Muscle of leg (tissue), 11 donors: ENCODE data around the gene KRT72. TPM values are rescaled to one million over a fixed set of nuclear protein-coding genes. Genes with fewer than 3 reads are reported as not detected.

Experiments used
- DNase-seq: peaks from one replicate; pipeline ENCODE4 v3.0.0; 2013
- H3K27ac ChIP-seq: one replicate; pipeline ENCODE4 v1.5.1; 2013; ENCODE audit warnings: mild to moderate bottlenecking, low read length, control low read depth
- H3K27me3 ChIP-seq: one replicate; pipeline ENCODE4 v1.6.1; 2013; ENCODE audit warnings: low read length; ENCODE audit not compliant: control insufficient read depth, insufficient read depth
- H3K36me3 ChIP-seq: one replicate; pipeline ENCODE4 v1.6.1; 2013; ENCODE audit warnings: low read length; ENCODE audit not compliant: control insufficient read depth, insufficient read depth
- H3K4me1 ChIP-seq: one replicate; pipeline ENCODE4 v1.6.1; 2013; ENCODE audit warnings: low read length; ENCODE audit not compliant: control insufficient read depth, insufficient read depth
- H3K4me3 ChIP-seq: one replicate; pipeline ENCODE4 v1.5.1; 2013; ENCODE audit warnings: low read length, control low read depth
- H3K9me3 ChIP-seq: replicated peaks from 2 replicates; pipeline ENCODE4 v1.6.1; 2013; ENCODE audit warnings: low read depth, low read length; ENCODE audit not compliant: control insufficient read depth
- WGBS: methylation state at CpG from one replicate; pipeline ENCODE4 v1.1.5; 2013; ENCODE audit warnings: missing lambda C conversion rate; ENCODE audit not compliant: insufficient coverage; 5-methylcytosine and 5-hydroxymethylcytosine counted together
- polyA plus RNA-seq, 8 donors: library from polyadenylated mRNA; unstranded; fragments of 120-200 nt; gene quantifications; one replicate each; pipeline versions ENCODE4 v1.2.1 to v1.2.3, GENCODE V29; 2013; ENCODE audit warnings: inconsistent platforms in 1 of 8, low replicate concordance in 1 of 8; ENCODE audit not compliant: insufficient read length in 8 of 8, insufficient read depth in 1 of 8
- total RNA-seq: library from RNA; stranded (reverse); fragments of 120-200 nt; gene quantifications from one replicate; pipeline ENCODE4 v1.2.4, GENCODE V29; 2013

The KRT72 gene
- total and polyA plus RNA-seq, 9 donors: not detected

- Histone ChIP-seq H3K27ac (no peak overlapping the region), H3K27me3 (peaks cover 15% of the 10 kb centered on the region), H3K4me1 (no peaks in the 10 kb centered on the region), H3K9me3 (no peaks in the 10 kb centered on the region), H3K4me3 (no peak overlapping the region), H3K36me3 (no peaks in the 10 kb centered on the region)
- 62% methylated on average over 4 of the region's 10 CpGs for WGBS
- DNase-seq: no peak
These were observed 42.2 kb upstream of the KRT72 start for GRCh38 chr12:52643233-52644077.

GRCh38 chr12:52641468-52641867 is 40.2 kb upstream of the KRT72 start:
- no peak for DNase-seq
- H3K27me3 ChIP-seq: peaks cover 15% of the 10 kb centered on the region
- H3K4me1 ChIP-seq: no peaks in the 10 kb centered on the region
- no peak overlapping the region for H3K27ac ChIP-seq
- H3K9me3 ChIP-seq: no peaks in the 10 kb centered on the region
- WGBS: 83% methylated on average over 3 of the region's 4 CpGs
- H3K4me3 ChIP-seq: no peak overlapping the region
- no peaks in the 10 kb centered on the region for H3K36me3 ChIP-seq

- no peaks in the 10 kb centered on the region for H3K9me3 ChIP-seq
- H3K27ac ChIP-seq: no peak overlapping the region
- no peak overlapping the region for H3K4me3 ChIP-seq
- H3K27me3 ChIP-seq: peaks cover 6% of the 10 kb centered on the region
- WGBS: 35% methylated on average over 3 of the region's 4 CpGs
- no peak for DNase-seq
- H3K4me1 ChIP-seq: no peaks in the 10 kb centered on the region
- no peaks in the 10 kb centered on the region for H3K36me3 ChIP-seq
These were observed 36.0 kb upstream of the KRT72 start for GRCh38 chr12:52637299-52637698.

GRCh38 chr12:52636592-52637258 is 35.5 kb upstream of the KRT72 start:
- no peaks in the 10 kb centered on the region for H3K36me3 ChIP-seq
- H3K9me3 ChIP-seq: no peaks in the 10 kb centered on the region
- WGBS: 83% methylated on average over 1 of the region's 5 CpGs
- H3K27ac ChIP-seq: no peak overlapping the region
- no peak overlapping the region for H3K4me3 ChIP-seq
- peaks cover 4% of the 10 kb centered on the region for H3K27me3 ChIP-seq
- no peak for DNase-seq
- H3K4me1 ChIP-seq: no peaks in the 10 kb centered on the region

GRCh38 chr12:52636189-52636588 is 34.9 kb upstream of the KRT72 start:
- 8% methylated on average over 2 of the region's 6 CpGs for WGBS
- no peak overlapping the region for H3K4me3 ChIP-seq
- no peaks in the 10 kb centered on the region for H3K9me3 ChIP-seq
- peaks cover 2% of the 10 kb centered on the region for H3K27me3 ChIP-seq
- no peaks in the 10 kb centered on the region for H3K36me3 ChIP-seq
- no peak overlapping the region for H3K27ac ChIP-seq
- no peak for DNase-seq
- no peaks in the 10 kb centered on the region for H3K4me1 ChIP-seq

- H3K36me3 ChIP-seq: no peaks in the 10 kb centered on the region
- no peak overlapping the region for H3K27ac ChIP-seq
- no peaks in the 10 kb centered on the region for H3K4me1 ChIP-seq
- H3K9me3 ChIP-seq: no peaks in the 10 kb centered on the region
- peaks cover 4% of the 10 kb centered on the region for H3K27me3 ChIP-seq
- peak; percentile 74 for DNase-seq
- H3K4me3 ChIP-seq: no peak overlapping the region
- 60% methylated on average over 6 of the region's 7 CpGs for WGBS
These were observed 33.2 kb upstream of the KRT72 start for GRCh38 chr12:52634266-52635056.

- H3K4me1 ChIP-seq: no peaks in the 10 kb centered on the region
- DNase-seq: no peak
- 63% methylated on average over 4 of the region's 4 CpGs for whole genome bisulfite sequencing
- H3K36me3 ChIP-seq: no peaks in the 10 kb centered on the region
- H3K27ac ChIP-seq: no peak overlapping the region
- no peak overlapping the region for H3K4me3 ChIP-seq
- peaks cover 7% of the 10 kb centered on the region for H3K27me3 ChIP-seq
- H3K9me3 ChIP-seq: no peaks in the 10 kb centered on the region
These were observed 32.1 kb upstream of the KRT72 start for GRCh38 chr12:52633383-52633782.

- no peak overlapping the region for H3K27ac ChIP-seq
- WGBS: 86% methylated on average over 3 of the region's 4 CpGs
- DNase-seq: no peak
- no peaks in the 10 kb centered on the region for H3K9me3 ChIP-seq
- peaks cover 7% of the 10 kb centered on the region for H3K27me3 ChIP-seq
- no peak overlapping the region for H3K4me3 ChIP-seq
- no peaks in the 10 kb centered on the region for H3K36me3 ChIP-seq
- no peaks in the 10 kb centered on the region for H3K4me1 ChIP-seq
These were observed 31.4 kb upstream of the KRT72 start for GRCh38 chr12:52632656-52633055.

- H3K4me3 ChIP-seq: no peak overlapping the region
- no peak for DNase-seq
- peaks cover 7% of the 10 kb centered on the region for H3K27me3 ChIP-seq
- H3K27ac ChIP-seq: no peak overlapping the region
- no peaks in the 10 kb centered on the region for H3K4me1 ChIP-seq
- no peaks in the 10 kb centered on the region for H3K9me3 ChIP-seq
- H3K36me3 ChIP-seq: no peaks in the 10 kb centered on the region
- 62% methylated on average over 4 of the region's 6 CpGs for WGBS
These were observed 30.6 kb upstream of the KRT72 start for GRCh38 chr12:52631676-52632459.
